ENCODE measurements around the gene DAB2IP.
A peak's percentile ranks its signal among the peaks of the same experiment; 100 is the strongest.

DAB2IP gene

GRCh38 chr9:121634329-121635261 lies 16.8 kb upstream of the DAB2IP start:
- Histone ChIP-seq H3K4me3 (ENCODE audit: low read length, poor library complexity, severe bottlenecking) (no peak overlapping the region), H4K20me1 (ENCODE audit: insufficient read depth, low read length, poor library complexity, severe bottlenecking) (no peaks in the 10 kb centered on the region), H2AFZ (ENCODE audit: low read length) (peak overlapping the region; percentile 52; the same call in 1 of the 2 replicates), H3K9me3 (ENCODE audit: insufficient read depth, low read depth, low read length) (no peaks in the 10 kb centered on the region), H3K27me3 (ENCODE audit: insufficient read depth, low read length, poor library complexity, severe bottlenecking) (no peaks in the 10 kb centered on the region), H3F3A (ENCODE audit: low read depth) (no peaks in the 10 kb centered on the region), H3K4me2 (ENCODE audit: low read depth, low read length, poor library complexity, severe bottlenecking) (peak overlapping the region; percentile 52), H3K79me2 (ENCODE audit: insufficient read depth, low read length) (no peaks in the 10 kb centered on the region), H3K9ac (ENCODE audit: low read depth, low read length, poor library complexity, severe bottlenecking) (no peak overlapping the region), H3K9me2 (replicated peaks; ENCODE audit: low read depth, low read length) (no peaks in the 10 kb centered on the region), H3K36me3 (ENCODE audit: insufficient read depth, low read length) (no peaks in the 10 kb centered on the region), H3K4me1 (ENCODE audit: insufficient read depth, low read length, poor library complexity, severe bottlenecking) (peaks cover 18% of the 10 kb centered on the region)
- TF ChIP-seq CTCF (conservative IDR thresholded peaks at IDR 0.05; ENCODE audit: low read length): peak; percentile 51
- no peak for TF ChIP-seq EZH2phosphoT487 (IDR thresholded peaks at IDR 0.05; ENCODE audit: borderline replicate concordance)

DNA sequence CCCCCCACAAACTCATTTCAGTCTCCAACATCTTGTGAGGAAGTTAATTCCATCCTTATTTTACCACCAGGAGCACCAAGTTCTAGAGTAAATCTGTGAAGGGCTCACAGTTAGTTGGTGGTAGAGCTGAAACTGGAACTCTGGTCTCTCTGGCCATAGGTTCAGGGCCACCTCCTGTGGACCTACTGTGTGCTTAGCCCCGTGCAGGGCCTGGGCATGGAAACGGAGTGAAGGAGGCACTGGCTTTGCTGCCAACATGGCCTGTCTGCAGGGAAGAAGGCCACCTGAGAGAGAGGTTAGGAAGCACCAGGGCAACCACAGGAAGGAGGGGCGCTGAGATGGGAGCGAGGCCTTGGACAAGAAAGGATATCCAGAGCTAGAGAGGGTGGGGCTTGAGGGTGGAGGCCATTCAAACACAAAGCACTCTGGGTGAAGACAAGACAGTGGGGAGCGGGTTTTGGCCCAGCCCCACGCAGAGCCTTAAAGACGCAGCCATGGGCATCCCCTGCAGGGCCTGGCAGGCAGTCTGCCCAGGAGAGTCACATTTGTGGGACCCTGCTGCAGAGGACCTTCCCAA lies 16.0 kb upstream of the DAB2IP start:
- no peaks in the 10 kb centered on the region for H3F3A ChIP-seq (ENCODE audit: low read depth)
- no peaks in the 10 kb centered on the region for H3K9me2 ChIP-seq (replicated peaks; ENCODE audit: low read depth, low read length)
- no peaks in the 10 kb centered on the region for H3K9me3 ChIP-seq (ENCODE audit: insufficient read depth, low read depth, low read length)
- H2AFZ ChIP-seq (ENCODE audit: low read length): no peak overlapping the region
- H4K20me1 ChIP-seq (ENCODE audit: insufficient read depth, low read length, poor library complexity, severe bottlenecking): no peaks in the 10 kb centered on the region
- H3K4me3 ChIP-seq (ENCODE audit: low read length, poor library complexity, severe bottlenecking): no peak overlapping the region
- H3K79me2 ChIP-seq (ENCODE audit: insufficient read depth, low read length): no peaks in the 10 kb centered on the region
- H3K27me3 ChIP-seq (ENCODE audit: insufficient read depth, low read length, poor library complexity, severe bottlenecking): no peaks in the 10 kb centered on the region
- no peaks in the 10 kb centered on the region for H3K36me3 ChIP-seq (ENCODE audit: insufficient read depth, low read length)
- H3K9ac ChIP-seq (ENCODE audit: low read depth, low read length, poor library complexity, severe bottlenecking): no peak overlapping the region
- TF ChIP-seq EZH2phosphoT487 (IDR thresholded peaks at IDR 0.05; ENCODE audit: borderline replicate concordance): no peak
- TF ChIP-seq CTCF (conservative IDR thresholded peaks at IDR 0.05; ENCODE audit: low read length): no peak
- H3K4me2 ChIP-seq (ENCODE audit: low read depth, low read length, poor library complexity, severe bottlenecking): peak overlapping the region; percentile 52
- H3K4me1 ChIP-seq (ENCODE audit: insufficient read depth, low read length, poor library complexity, severe bottlenecking): peaks cover 18% of the 10 kb centered on the region

GRCh38 chr9:121636341-121636865 lies 15.0 kb upstream of the DAB2IP start:
- H3K27me3 ChIP-seq (ENCODE audit: insufficient read depth, low read length, poor library complexity, severe bottlenecking): no peaks in the 10 kb centered on the region

More at GRCh38 chr9:121636341-121636865, 15.0 kb upstream of the DAB2IP start:
- Histone ChIP-seq H3K36me3 (ENCODE audit: insufficient read depth, low read length) (no peaks in the 10 kb centered on the region), H3F3A (ENCODE audit: low read depth) (no peaks in the 10 kb centered on the region), H3K4me1 (ENCODE audit: insufficient read depth, low read length, poor library complexity, severe bottlenecking) (peaks cover 18% of the 10 kb centered on the region), H2AFZ (ENCODE audit: low read length) (no peak overlapping the region), H3K4me3 (ENCODE audit: low read length, poor library complexity, severe bottlenecking) (no peak overlapping the region), H4K20me1 (ENCODE audit: insufficient read depth, low read length, poor library complexity, severe bottlenecking) (no peaks in the 10 kb centered on the region), H3K9ac (ENCODE audit: low read depth, low read length, poor library complexity, severe bottlenecking) (no peak overlapping the region), H3K9me2 (replicated peaks; ENCODE audit: low read depth, low read length) (no peaks in the 10 kb centered on the region), H3K9me3 (ENCODE audit: insufficient read depth, low read depth, low read length) (no peaks in the 10 kb centered on the region), H3K4me2 (ENCODE audit: low read depth, low read length, poor library complexity, severe bottlenecking) (no peak overlapping the region), H3K79me2 (ENCODE audit: insufficient read depth, low read length) (no peaks in the 10 kb centered on the region)
- no peak for TF ChIP-seq CTCF (conservative IDR thresholded peaks at IDR 0.05; ENCODE audit: low read length)
- no peak for TF ChIP-seq EZH2phosphoT487 (IDR thresholded peaks at IDR 0.05; ENCODE audit: borderline replicate concordance)
